Endothelial cell of umbilical vein (primary cell): Measurements from ENCODE around the gene ZBTB20. TPM values are rescaled to one million over a fixed set of nuclear protein-coding genes. Genes with fewer than 3 reads are reported as not detected.

ENCODE experiments used
- BruUV-seq: library from RNA; stranded (reverse); fragments of 400-500 nt; replicated peaks from 2 replicates; lab custom pipeline; 2021; lab: Mats Ljungman, UMichigan
- CTCF ChIA-PET: fragments of 300-600, 350-600 bp; sonication (Branson Sonifier 250); formaldehyde crosslinking; loops from one replicate; lab custom pipeline; 2021; ENCODE audit warnings: antibody characterized with exemption, inconsistent platforms; lab: Charles Lee
- POLR2A ChIA-PET: fragments of 300-600, 350-600 bp; sonication (Branson Sonifier 250); formaldehyde crosslinking; loops from one replicate; lab custom pipeline; 2021; ENCODE audit warnings: antibody characterized with exemption, inconsistent platforms; lab: Charles Lee
- DNase-seq: peaks from one replicate; pipeline ENCODE4 v3.0.0-alpha.2; 2011; ENCODE audit warnings: low read depth, low spot score
- FAIRE-seq: peaks from 2 replicates; lab custom pipeline; 2011; peaks lifted over from hg19 to GRCh38; lab: Jason Lieb, UNC
- H2AFZ ChIP-seq: 2 replicates; pipeline ENCODE4 v1.6.0; 2012; ENCODE audit warnings: low read depth, low read length, control low read depth, inconsistent platforms
- H3K27ac ChIP-seq: 2 replicates; pipeline ENCODE4 v1.5.1; 2011; ENCODE audit warnings: low read depth, mild to moderate bottlenecking, control low read depth, low read length, moderate library complexity; ENCODE audit not compliant: insufficient read depth
- H3K27me3 ChIP-seq, 2 experiments: 2 replicates each; pipeline versions ENCODE4 v1.6.0 to v1.6.1; 2011; ENCODE audit warnings: low read length in 2 of 2, mixed read lengths in 1 of 2; ENCODE audit not compliant: control insufficient read depth in 2 of 2, insufficient read depth in 2 of 2
- H3K36me3 ChIP-seq, 2 experiments: 2 replicates in 1 of 2; 3 replicates in 1 of 2; pipeline ENCODE4 v1.5.1; 2011; ENCODE audit warnings: low read length in 2 of 2, mild to moderate bottlenecking in 1 of 2, moderate library complexity in 1 of 2; ENCODE audit not compliant: control insufficient read depth in 2 of 2, insufficient read depth in 2 of 2; ENCODE audit errors: extremely low read depth in 1 of 2
- H3K4me1 ChIP-seq: 3 replicates; pipeline ENCODE4 v1.5.1; 2011; ENCODE audit warnings: mild to moderate bottlenecking, low read length; ENCODE audit not compliant: control insufficient read depth, insufficient read depth; ENCODE audit errors: extremely low read depth
- H3K4me2 ChIP-seq: 2 replicates; pipeline ENCODE4 v1.6.1; 2011; ENCODE audit warnings: low read length, control low read depth, mixed read lengths; ENCODE audit not compliant: insufficient read depth
- H3K4me3 ChIP-seq, 3 experiments: fragments of 200-600 bp in 1 of 3; sonication (generic), shearing (Covaris generic) in 1 of 3; replicated peaks in 1 of 3; 2 replicates each; pipeline ENCODE4 v1.5.1; 2011 to 2016; ENCODE audit warnings: control low read depth in 3 of 3, low read length in 3 of 3, mild to moderate bottlenecking in 2 of 3, inconsistent platforms in 1 of 3, low read depth in 1 of 3, moderate library complexity in 1 of 3; ENCODE audit not compliant: insufficient read depth in 1 of 3
- H3K79me2 ChIP-seq: 2 replicates; pipeline ENCODE4 v1.6.0; 2012; ENCODE audit warnings: low read length, inconsistent platforms; ENCODE audit not compliant: control insufficient read depth, insufficient read depth
- H3K9ac ChIP-seq: replicated peaks from 2 replicates; pipeline ENCODE3; 2011; ENCODE audit warnings: low read length, control low read depth; ENCODE audit not compliant: insufficient read depth; ENCODE audit errors: extremely low read depth
- H3K9me1 ChIP-seq: replicated peaks from 3 replicates; pipeline ENCODE4 v1.6.0; 2011; ENCODE audit warnings: mild to moderate bottlenecking, low read length; ENCODE audit not compliant: control insufficient read depth, insufficient read depth; ENCODE audit errors: extremely low read depth
- H3K9me3 ChIP-seq: replicated peaks from 2 replicates; pipeline ENCODE4 v1.5.1; 2012; ENCODE audit warnings: low read length, inconsistent platforms; ENCODE audit not compliant: control insufficient read depth, insufficient read depth
- H4K20me1 ChIP-seq: replicated peaks from 2 replicates; pipeline ENCODE3; 2011; ENCODE audit warnings: mild to moderate bottlenecking, low read length; ENCODE audit not compliant: control insufficient read depth, insufficient read depth; ENCODE audit errors: extremely low read depth
- CTCF ChIP-seq, 2 donors: IDR thresholded peaks; 1 replicate in 1 of 2; 2 replicates in 1 of 2; pipeline ENCODE4 v1.5.1; 2011; ENCODE audit warnings: low read length in 2 of 2, mild to moderate bottlenecking in 2 of 2, moderate library complexity in 2 of 2, control low read depth in 1 of 2, inconsistent platforms in 1 of 2, low read depth in 1 of 2; ENCODE audit not compliant: insufficient read depth in 1 of 2; ENCODE audit errors: extremely low read depth in 1 of 2
- EZH2 ChIP-seq: IDR thresholded peaks from 2 replicates; pipeline ENCODE4 v1.6.1; 2012; ENCODE audit warnings: borderline replicate concordance, low read depth, mild to moderate bottlenecking, moderate library complexity, low read length, inconsistent platforms; ENCODE audit not compliant: severe bottlenecking
- FOS ChIP-seq: IDR thresholded peaks from 2 replicates; pipeline ENCODE4 v1.6.1; 2011; ENCODE audit warnings: mild to moderate bottlenecking, low read length, moderate library complexity, borderline replicate concordance; ENCODE audit not compliant: insufficient read depth
- MAX ChIP-seq: IDR thresholded peaks from 2 replicates; pipeline ENCODE4 v1.6.1; 2011; ENCODE audit not compliant: insufficient read depth, insufficient read length
- MYC ChIP-seq: IDR thresholded peaks from one replicate; pipeline ENCODE4 v1.6.1; 2011; ENCODE audit warnings: mild to moderate bottlenecking, low read depth, low read length
- POLR2A ChIP-seq: IDR thresholded peaks from 2 replicates; pipeline ENCODE4 v1.6.1; 2012; ENCODE audit warnings: low read depth, mild to moderate bottlenecking, control low read depth, low read length
- dilution Hi-C: fragments of 300-500 bp; cut with MboI; formaldehyde crosslinking; loops from one replicate; pipeline ENCODE4 v1.15.0; 2019; ENCODE audit warnings: low sequenced_read_pairs; ENCODE audit not compliant: extremely low pct_ligation_motif_present
- intact Hi-C: fragments of 100-400 bp; cut with micrococcal nuclease; formaldehyde crosslinking; loops from one replicate; pipeline ENCODE4 v1.10.0; 2022
- polyA plus RNA-seq, 4 experiments: library from polyadenylated mRNA; depleted of rRNA in 3 of 4; stranded (reverse) in 3 of 4; unstranded in 1 of 4; fragments of >200 nt; gene quantifications; 2 replicates each; pipeline versions ENCODE4 v1.2.1 to v1.2.3, GENCODE V29; 2011 to 2012; ENCODE audit warnings: missing spikeins in 1 of 4
- total RNA-seq: library from RNA; stranded (reverse); gene quantifications from 2 replicates; pipeline ENCODE4 v1.2.3, GENCODE V29; 2021

The ZBTB20 gene
- total and polyA plus RNA-seq, 2 donors (not counting 3 experiments of a cell fraction or from before 2014, with no cell fraction given): 2.1 to 20.5 TPM

GRCh38 chr3:114418724-114419543 lies 728.2 kb downstream of the ZBTB20 start:
- FAIRE-seq (peak; percentile 87), DNase-seq (peak; percentile 78)
- H3K4me2 ChIP-seq: no peak overlapping the region
- dilution Hi-C loops (no loop called here), intact Hi-C loops (loop anchor here (1.0 to 10.0 kb wide), 6 partner anchors 35 to 684 kb away; no protein-coding TSS in a partner anchor)
- H3K4me3 ChIP-seq: no peak overlapping the region
- H3K79me2 ChIP-seq: no peaks in the 10 kb centered on the region
- H3K4me1 ChIP-seq: no peaks in the 10 kb centered on the region
- no peaks in the 10 kb centered on the region for H3K9me3 ChIP-seq
- H4K20me1 ChIP-seq: no peaks in the 10 kb centered on the region
- ChIA-PET POLR2A (no interaction called here), CTCF (interaction anchor here (0.6 to 6.4 kb wide), 61 partner anchors 9 to 1365 kb away, joined by 3 to 136 read pairs (median 5); partner anchors contain the start of gene ZBTB20)
- no peak overlapping the region for H2AFZ ChIP-seq
- no peaks in the 10 kb centered on the region for H3K27me3 ChIP-seq
- TF ChIP-seq POLR2A: no peak
- no peak for TF ChIP-seq MYC
- TF ChIP-seq MAX: no peak
- no peak for TF ChIP-seq FOS
- TF ChIP-seq CTCF (IDR thresholded peaks at IDR 0.05; ENCODE audit: extremely low read depth in 1 of 2, insufficient read depth in 1 of 2, low read depth in 1 of 2, low read length in 2 of 2): peak; percentile 55 to 61
- no peak for TF ChIP-seq EZH2
- no peaks in the 10 kb centered on the region for H3K36me3 ChIP-seq
- H3K27ac ChIP-seq: no peak overlapping the region
- H3K9ac ChIP-seq: no peak overlapping the region
- no peaks in the 10 kb centered on the region for H3K9me1 ChIP-seq
- BruUV-seq: no TSS peak
